Activated T-cell treated with anti-CD3 and anti-CD28 coated beads for 48 hours (primary cell): ENCODE measurements around the gene ZBTB12.
"Not testable (repeated sequence)": the region's sequence is repeated elsewhere in the genome, so short reads cannot be mapped to it uniquely, and the experiment has no call there.

Experiments used
- DNase-seq: peaks from one replicate; pipeline ENCODE4 v3.0.0-alpha.2; 2020; ENCODE audit warnings: low read depth

Gene ZBTB12

DNA sequence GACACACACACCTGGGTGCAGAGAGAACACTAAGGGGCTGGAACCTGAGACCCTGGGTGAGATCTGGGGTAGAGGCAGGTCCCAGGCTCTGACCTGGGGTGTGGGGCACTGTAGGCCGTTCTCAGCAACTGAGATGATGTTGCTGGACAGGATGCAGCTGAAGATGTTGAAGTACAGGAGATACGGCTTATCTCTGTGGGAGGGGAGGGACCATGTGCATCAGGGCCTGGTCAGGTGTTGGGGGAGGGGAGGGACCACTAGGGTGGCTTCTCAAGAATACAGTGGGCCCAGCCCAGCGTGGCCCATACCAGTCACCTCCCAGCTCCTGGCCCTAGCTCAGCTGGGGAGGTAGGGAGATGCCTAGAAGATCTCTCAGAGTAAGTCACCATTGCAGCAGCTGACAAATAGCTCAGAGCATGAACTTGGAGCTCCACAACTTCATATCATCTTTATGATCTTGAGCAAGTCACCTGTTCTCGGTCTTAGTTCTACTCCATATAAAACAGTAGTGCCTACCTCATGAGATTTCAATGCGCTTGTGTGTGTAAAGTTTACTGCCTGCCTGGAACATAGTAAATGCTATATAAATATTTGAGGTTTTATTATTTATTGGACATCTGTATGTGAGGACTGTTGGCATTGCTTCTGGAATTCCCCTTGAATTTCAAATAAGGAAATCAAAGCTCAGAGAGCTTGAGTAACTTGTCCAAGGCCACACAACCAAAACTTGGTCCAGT is 26.9 kb downstream of the ZBTB12 start:
- no peak for DNase-seq

DNA sequence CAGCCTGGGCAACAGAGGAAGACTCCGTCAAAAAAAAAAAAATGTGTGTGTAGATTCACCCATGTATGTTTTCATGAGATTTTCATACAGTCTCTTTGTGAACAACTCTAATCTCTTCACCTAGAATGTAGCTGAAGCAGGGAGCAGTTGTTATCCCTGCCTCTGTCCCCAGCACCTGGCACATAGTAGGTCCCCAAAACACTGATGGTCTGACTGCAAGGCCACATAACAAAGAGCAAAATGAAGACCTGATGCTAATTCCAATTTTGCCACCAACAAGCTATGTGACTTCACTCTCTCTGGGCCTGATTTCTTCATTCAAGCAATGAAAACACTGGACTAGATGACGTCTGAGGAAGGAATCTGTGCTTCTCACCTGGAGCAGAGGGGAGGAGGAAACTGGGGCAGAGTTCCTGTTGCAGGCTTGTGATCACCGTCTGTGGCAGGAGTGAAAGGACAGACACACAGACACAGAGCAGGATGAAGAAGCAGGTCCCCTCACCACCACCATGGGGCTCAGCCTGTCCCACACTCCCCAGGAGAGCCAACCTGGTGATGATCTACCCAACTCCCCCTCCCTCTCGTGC is 27.7 kb downstream of the ZBTB12 start:
- no peak for DNase-seq

DNA sequence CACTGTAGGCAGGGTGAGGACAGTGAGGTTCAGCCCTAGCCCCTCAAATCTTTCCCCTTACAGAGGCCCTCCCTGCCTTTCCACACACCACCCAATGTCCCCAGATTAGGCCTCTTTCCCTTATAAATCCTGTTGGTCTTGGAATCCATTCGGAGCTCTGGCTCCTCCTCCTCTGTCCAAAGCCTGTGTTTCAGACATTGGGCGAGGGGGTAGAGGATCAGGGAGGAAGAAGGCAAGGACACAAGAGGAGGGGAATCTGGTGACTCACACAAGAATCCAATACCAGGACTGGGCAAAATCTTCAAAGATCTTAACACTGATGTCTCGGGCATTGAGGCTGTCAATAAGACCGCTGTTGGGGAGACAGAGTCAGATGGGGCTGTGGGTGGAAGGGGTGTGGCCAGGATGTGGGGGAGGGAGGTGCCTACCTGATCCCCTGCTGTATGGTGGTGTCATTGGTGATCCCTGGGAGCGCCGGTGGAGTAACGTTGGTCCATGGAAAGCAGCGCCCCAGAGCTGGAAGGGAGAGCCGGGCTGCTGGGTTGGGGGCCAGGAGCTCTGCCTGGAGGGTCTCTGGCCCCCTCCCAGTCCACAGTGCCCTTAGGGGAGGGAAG is 30.7 kb downstream of the ZBTB12 start:
- DNase-seq = no peak

DNA sequence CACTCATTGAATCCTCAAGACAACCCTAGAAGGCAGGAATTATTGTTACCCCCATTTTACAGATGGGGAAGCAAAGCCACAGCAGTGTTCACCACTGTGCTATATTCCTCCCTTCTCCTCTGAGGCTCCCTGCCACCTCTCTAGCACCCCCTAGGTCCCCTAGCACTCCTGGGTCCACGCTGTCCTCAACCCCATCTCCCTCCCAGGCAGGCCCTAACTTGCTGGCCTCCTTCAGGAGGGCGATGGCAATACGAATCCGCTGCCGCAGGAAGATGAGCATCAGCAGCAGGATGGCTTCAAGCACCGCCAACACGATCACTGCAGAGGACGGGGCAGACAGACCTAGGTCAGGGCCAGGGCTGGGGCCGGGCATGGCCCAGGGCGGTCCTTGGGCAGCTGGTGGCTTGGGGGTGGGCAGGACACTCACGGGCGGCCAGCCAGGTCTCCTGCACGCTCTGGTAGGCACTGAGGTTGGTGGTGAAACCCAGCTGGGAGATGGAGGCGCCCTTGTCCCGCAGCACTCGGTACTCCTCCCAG is 31.4 kb downstream of the ZBTB12 start:
- DNase-seq = no peak

DNA sequence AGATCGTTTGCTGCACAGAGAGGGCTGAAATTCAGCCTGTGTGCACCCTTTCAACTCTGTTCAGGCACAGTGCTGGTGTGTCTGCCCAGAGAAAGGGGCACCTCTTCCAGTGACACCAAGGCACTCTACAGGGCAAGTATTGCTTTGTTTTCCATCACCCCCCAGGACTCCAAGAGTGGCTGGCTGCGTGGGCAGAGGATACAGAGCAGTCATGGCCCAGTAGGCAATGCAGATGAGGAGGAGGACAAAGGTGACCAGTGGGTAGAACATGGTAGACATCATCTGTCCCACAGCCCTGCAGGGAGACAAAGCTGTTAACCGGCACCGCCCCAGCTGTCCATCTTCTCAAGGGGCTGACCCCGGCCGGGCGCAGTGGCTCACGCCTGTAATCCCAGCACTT is 32.5 kb downstream of the ZBTB12 start:
- no peak for DNase-seq

DNA sequence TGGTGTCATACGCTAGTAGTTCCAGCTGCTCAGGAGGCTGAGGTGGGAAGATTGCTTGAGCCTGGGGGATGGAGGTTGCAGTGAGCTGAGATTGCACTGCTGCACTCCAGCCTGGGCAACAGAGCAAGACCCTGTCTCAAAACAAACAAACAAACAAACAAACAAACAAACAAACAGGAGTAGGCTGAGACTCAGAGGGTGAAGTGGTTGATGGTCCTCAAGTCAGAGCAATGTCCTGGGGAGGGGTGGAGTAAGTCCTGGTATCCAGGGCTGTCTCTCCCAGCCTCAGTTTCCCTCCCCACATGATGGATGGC is 33.3 kb downstream of the ZBTB12 start:
- not testable (repeated sequence) for DNase-seq

DNA sequence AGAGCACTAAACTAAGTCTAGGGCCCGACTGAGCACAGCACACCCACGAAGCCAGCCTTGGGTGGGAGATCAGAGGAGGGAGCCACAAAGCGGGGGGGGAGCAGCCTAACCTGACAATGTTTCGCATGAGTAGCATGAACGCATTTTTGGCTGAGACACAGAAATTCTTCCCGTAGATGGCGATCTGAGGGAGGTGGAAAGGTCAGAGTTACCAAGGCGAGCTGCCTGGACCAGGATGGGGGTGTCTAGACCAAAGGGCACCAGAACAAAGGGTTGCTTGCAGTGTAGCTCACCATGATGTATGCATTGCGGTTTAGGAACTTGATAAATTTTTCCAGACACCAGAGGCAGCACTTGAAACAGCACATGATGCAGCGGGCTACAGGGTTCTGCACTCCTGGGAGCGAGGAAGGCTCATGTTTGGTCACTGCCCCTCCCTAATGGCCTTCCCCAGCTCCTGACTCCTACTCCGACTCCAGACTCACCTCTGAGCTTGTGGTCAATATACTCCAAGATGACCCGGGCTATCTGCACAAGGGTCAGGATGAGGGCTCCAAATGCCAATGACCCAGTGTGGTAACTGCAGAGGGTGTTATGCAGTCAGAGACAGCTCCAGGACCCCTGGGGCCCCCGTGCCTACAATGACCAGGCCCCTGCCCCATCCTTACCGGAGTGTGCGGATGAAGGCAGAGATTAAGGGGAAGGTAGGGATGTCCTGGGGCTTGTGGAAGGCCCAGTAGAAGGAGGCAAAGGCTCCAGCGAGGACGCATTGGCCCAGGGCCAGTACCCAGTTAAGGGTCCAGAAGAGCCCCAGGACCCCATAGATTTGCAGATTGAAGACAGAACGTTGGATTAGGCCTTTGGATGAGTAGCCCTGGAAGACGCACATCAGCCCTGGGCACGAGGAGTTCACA is 36.4 kb downstream of the ZBTB12 start:
- DNase-seq = no peak

DNA sequence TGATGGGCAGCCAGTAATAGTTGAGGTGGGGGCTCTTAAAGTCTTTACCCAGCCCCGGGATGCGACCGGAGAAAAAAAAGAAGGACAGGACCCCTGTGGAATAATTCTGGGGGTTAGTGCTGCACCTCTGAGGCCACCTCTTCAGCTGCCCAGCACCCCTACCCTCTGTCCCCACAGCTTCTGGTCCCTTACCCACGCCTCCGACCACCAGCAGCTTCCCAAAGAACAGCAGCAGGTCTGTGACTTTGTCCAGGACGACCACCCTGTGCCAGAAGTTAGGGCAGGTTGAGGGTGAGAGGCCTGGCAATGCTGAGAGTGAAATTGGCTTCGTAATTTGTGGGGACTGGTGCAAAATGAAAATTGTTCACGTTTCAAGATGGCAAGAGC is 37.1 kb downstream of the ZBTB12 start:
- DNase-seq = no peak

DNA sequence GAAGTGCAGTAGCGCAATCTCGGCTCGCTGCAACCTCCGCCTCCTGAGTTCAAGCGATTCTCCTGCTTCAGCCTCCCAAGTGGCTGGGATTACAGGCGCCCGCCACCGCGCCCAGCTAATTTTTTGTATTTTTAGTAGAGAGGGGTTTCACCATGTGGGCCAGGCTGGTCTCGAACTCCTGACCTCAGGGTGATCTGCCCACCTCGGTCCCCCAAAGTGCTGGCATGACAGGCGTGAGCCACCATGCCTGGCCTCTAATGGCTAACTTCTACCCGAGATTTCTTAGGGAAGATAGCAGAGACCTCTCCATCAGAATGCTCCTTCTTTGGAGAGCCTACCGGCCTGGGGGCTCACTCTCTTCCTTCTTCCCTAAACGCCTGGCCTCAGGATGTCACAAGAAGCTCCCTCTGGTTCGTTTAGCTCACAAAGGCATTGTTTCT is 37.7 kb downstream of the ZBTB12 start:
- DNase-seq = not testable (repeated sequence)

DNA sequence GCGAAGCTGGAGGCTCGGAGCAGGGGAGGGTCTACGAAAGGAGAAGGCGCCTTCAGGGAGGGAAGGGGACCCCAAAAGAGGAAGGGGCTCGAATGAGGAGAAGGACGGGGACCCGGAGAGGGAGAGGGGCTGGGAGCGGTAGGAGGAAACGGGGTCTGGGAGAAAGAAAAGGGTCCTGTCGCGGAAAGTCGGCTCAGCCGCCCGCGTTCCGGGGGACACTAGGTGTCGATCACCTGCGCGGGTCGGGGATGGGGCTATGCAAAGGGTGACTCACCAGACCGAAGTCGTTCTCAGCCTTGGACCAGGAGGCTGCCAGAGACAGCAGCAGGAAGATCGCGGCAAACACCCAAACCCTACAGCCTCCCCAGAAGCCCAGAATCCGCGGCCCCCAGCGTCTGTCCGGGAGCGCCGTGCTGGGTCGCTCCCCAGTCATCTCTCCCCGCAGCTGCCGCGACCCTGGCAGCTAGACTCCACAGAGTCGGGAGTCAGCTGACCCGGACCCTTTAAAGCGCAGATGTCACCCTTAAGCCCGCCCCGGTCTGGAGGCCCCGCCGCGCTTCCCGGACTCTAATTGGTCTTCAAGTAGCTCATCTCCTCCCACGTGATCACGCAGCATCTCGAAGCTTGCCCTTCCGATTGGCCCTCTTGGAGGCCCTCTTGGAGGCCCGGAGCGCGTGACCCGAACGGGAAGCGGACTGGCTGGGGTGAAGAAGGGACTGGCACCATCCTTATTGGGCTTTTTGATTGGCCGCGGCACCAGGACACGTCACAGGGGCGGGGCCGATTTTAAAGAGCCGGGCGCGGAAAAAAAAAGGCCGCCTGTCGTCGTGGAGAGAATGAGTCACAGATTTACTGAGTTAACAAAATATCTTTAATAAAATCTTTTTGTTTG is 39.3 kb downstream of the ZBTB12 start, which contains the start of gene NEU1:
NEU1 (minus strand) TSS at position 478 of the 892 bp plus-strand sequence; CDS start at position 433, 45 bp downstream.
- peak; percentile 97 for DNase-seq

DNA sequence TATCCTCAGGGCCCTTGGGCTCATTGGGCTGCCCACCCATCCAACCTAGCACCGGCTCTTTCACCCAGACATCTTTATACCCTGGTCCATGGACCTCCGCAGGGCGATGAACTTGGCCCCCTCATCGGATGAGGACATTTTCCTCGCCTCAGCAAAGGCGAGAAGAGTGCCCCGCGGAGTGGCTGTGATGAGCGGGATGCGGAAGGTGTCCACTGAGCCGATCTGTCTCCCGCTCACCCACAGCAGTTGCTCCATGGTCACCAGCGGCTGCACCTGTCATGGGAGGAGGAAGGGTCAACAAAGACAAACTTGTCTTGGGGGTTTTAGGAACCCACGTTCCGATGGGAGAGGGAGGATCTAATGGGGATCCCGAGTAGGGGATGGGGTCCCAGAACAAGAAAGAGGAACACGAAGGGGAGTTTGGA is 40.0 kb downstream of the ZBTB12 start:
- no peak for DNase-seq

DNA sequence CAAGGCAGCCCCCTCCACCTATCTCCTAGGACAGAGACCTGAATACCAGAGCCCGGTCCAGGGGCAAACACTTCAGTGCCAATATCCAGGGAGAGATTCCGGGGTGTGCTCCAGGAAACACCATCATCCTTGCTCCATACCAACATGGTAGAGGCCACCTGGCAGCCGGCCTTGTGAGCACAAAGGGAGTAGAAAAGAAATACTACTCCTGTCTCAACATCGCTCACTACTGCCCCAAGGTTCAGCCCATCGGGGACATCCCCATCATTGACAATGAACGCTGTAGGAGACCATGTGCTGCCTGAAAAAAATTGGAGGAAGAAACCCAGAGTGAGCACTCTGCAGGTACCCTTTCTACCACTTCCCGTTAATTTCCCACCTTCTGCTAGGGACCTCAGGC is 40.7 kb downstream of the ZBTB12 start:
- no peak for DNase-seq

DNA sequence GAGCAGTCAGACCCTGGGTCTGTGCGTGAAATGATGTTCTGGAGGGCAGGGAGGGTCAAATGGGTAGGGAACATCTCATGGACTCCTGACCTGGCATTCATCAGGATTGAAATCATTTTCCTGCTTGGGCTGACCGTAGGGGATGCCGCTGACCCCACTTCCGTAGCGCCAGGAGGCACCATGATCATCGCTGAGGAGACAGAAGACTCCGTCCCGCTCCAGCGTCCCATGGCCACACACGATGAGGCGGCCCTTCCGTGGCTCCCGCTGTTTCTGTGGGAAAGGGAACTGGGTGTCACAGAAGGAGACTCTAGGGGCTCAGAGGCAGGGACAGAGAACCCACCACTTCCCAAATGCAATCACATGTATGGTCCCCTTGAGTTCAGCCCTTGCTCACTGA is 41.5 kb downstream of the ZBTB12 start:
- DNase-seq = no peak

DNA sequence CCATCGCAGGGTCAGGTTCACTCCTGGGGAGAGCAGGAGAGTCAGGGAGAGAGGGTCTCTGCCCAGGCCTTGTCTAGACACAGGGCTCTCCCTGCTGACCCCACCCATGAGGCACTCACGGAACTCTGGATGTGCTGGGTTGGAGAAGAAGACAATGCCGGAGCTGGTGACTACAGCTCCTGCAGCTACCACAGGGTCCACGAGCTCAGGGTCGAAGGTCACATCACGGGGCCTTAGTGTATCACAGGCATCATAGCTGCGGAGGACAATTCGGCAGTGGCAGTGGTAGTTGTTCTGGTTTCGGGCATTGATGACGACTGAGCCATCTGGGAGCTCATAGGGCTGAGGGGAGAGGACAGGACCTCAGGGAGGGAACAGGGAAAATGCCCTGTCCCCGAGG is 42.0 kb downstream of the ZBTB12 start:
- DNase-seq = no peak

DNA sequence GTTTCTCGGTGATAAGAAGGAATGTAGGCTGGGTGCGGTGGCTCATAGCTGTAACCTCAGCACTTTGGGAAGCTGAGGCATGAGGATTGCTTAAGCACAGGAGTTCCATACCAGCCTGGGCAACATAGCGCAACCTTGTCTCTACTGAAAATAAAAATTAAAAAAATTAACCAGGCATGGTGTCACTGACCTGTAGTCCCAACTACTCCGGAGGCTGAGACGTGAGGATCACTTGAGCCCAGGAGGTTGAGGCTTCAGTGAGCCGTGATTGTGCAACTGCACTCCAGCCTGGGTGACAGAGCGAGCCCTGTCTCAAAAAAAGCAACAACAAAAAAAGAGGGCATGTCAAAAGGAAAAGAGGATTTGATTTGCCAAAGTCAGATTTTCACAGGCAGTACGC is 43.2 kb downstream of the ZBTB12 start:
- no peak for DNase-seq

DNA sequence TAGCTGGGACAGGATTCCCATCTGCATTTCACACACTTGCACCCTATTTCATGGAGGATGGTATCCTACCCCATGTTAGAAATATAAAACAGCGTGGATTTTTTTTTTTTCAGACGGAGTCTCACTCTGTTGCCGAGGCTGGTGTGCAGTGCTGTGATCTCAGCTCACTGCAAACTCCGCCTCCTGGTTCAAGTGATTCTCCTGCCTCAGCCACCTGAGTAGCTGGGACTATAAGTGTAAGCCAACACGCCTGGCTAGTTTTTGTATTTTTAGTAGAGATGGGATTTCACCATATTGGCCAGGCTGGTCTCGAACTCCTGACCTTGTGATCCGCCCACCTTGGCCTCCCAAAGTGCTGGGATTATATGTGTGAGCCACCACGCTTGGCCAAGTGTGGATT is 44.1 kb downstream of the ZBTB12 start:
- DNase-seq = not testable (repeated sequence)

DNA sequence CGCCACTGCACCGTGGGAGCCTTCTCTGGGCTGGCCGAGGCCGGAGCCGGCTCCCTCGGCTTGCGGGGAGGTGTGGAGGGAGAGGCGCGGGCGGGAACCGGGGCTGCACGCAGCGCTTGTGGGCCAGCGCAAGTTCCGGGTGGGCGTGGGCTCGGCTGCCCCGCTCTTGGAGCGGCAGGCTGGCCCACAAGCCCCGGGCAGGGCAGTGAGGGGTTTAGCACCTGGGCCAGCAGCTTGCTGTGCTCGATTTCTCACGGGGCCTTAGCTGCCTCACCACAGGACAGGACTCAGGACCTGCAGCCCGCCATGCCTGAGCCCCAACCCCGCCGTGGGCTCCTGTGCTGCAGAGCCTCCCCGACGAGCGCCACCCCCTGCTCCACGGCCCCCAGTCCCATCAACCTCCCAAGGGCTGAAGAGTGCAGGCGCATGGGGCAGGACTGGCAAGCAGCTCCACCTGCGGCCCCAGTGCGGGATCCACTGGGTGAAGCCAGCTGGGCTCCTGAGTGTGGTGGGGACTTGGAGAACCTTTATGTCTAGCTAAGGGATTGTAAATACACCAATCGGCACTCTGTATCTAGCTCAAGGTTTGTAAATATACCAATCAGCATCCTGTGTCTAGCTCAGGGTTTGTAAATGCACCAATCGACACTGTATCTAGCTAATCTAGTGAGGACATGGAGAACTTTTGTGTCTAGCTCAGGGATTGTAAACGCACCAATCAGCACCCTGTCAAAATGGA is 49.7 kb downstream of the ZBTB12 start:
- DNase-seq = not testable (repeated sequence)

DNA sequence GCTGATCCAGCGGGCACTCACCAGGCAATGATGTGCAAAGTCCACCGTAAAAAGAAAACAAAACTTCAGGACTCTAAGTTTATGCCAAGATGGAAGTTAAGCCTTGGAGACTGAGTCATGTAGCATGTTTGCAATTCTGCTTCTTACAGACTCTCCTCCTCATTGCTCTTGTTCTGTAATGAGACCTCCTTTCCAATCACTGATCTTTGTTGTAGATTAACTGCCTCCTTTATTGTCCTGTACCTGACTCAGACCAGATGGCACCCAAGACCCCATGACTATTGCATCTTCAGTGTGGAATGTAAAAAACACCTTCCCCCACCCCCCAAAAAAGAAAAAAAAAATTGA is 50.4 kb downstream of the ZBTB12 start:
- DNase-seq = no peak

DNA sequence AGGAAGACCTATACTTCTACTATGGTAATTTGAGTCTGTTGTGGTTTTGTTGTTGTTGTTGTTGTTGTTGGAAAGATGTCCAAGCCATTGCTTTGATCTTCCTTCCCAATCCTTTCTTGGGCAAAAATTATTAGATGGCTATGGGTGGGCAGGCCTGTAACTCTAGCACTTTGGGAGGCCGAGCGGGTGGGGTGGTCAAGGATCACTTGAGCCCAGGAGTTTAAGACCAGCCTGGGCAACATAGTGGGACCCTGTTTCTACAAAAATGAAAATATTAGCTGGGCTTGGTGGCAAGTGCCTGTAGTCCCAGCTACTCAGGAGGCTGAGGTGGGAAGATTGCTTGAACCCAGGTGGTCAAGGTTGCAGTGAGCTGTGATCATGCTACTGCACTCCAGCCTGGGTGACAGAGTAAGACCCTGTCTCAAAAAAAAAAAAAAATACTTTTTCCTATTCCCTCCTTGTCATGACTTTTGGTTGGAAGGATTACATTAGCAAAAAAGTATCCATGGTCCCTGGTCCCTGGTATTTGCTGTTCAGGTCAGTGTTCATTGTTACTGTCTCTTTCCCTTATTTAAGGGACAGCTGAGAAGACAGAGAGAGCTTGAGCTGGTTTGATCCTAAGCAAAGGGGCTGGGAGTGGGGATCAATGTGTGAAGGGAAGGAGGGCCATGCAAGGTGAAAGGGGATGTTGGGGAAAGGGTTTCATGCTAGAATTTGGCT is 51.0 kb downstream of the ZBTB12 start:
- no peak for DNase-seq
